B cell (primary cell): ENCODE data around the gene NDUFA8. TPM values are rescaled to one million over a fixed set of nuclear protein-coding genes. Genes with fewer than 3 reads are reported as not detected.

Experiments used
- ATAC-seq: fragments of 200-7000 bp; cut with Tn5 transposase; one replicate; pipeline ENCODE4 v1.10.0; 2021; ENCODE audit warnings: low read depth, mild to moderate bottlenecking, moderate number of reproducible peaks, moderate library complexity
- CTCF ChIA-PET: fragments of 350-600 bp; sonication (Branson Sonifier 250); formaldehyde crosslinking; loops from one replicate; lab custom pipeline; 2021; ENCODE audit warnings: antibody characterized with exemption, inconsistent platforms; lab: Charles Lee
- POLR2A ChIA-PET: fragments of 350-600 bp; sonication (Branson Sonifier 250); formaldehyde crosslinking; loops from one replicate; lab custom pipeline; 2021; ENCODE audit warnings: antibody characterized with exemption; lab: Charles Lee
- DNase-seq: peaks from one replicate; pipeline ENCODE4 v3.0.0; 2013
- H2AFZ ChIP-seq: 2 replicates; pipeline ENCODE4 v1.6.1; 2012; ENCODE audit warnings: mild to moderate bottlenecking, low read depth, low read length; ENCODE audit not compliant: insufficient read depth, poor library complexity, severe bottlenecking
- H3K27ac ChIP-seq, 2 donors: 1 replicate in 1 of 2; 2 replicates in 1 of 2; pipeline ENCODE4 v1.5.1; 2012 to 2013; ENCODE audit warnings: low read length in 2 of 2, mild to moderate bottlenecking in 2 of 2, moderate library complexity in 1 of 2
- H3K27me3 ChIP-seq, 4 experiments: fragments of 200-600 bp in 1 of 4; sonication (generic) in 1 of 4; replicated peaks in 1 of 4; 1 replicate in 2 of 4; 2 replicates in 2 of 4; pipeline versions ENCODE4 v1.6.1 to v1.7.0; 2013 to 2016; ENCODE audit warnings: low read length in 3 of 4, mild to moderate bottlenecking in 2 of 4, mixed read lengths in 1 of 4, moderate library complexity in 1 of 4; ENCODE audit not compliant: insufficient read depth in 4 of 4, control insufficient read depth in 3 of 4; ENCODE audit errors: control extremely low read depth in 1 of 4
- H3K36me3 ChIP-seq, 2 experiments: replicated peaks in 1 of 2; 1 replicate in 1 of 2; 2 replicates in 1 of 2; pipeline versions ENCODE4 v1.6.1 to v1.7.1; 2013; ENCODE audit warnings: low read length in 1 of 2; ENCODE audit not compliant: insufficient read depth in 2 of 2, control insufficient read depth in 1 of 2; ENCODE audit errors: control extremely low read depth in 1 of 2, extremely low read depth in 1 of 2
- H3K4me1 ChIP-seq, 2 donors: fragments of 200-600 bp in 1 of 2; sonication (generic) in 1 of 2; 1 replicate in 1 of 2; 2 replicates in 1 of 2; pipeline versions ENCODE4 v1.5.1 to v1.6.1; 2013 to 2017; ENCODE audit warnings: low read length in 2 of 2; ENCODE audit not compliant: control insufficient read depth in 2 of 2, insufficient read depth in 2 of 2
- H3K4me2 ChIP-seq: replicated peaks from 2 replicates; pipeline ENCODE3; 2012; ENCODE audit warnings: mild to moderate bottlenecking, low read depth, low read length; ENCODE audit not compliant: poor library complexity, severe bottlenecking
- H3K4me3 ChIP-seq, 5 experiments: fragments of 200-600 bp in 1 of 5; sonication (generic) in 1 of 5; 1 replicate in 3 of 5; 2 replicates in 2 of 5; pipeline versions ENCODE4 v1.5.1 to v1.7.0; 2011 to 2016; ENCODE audit warnings: low read length in 4 of 5, mild to moderate bottlenecking in 4 of 5, low read depth in 2 of 5, control low read depth in 1 of 5, moderate library complexity in 1 of 5; ENCODE audit not compliant: insufficient read depth in 1 of 5; ENCODE audit errors: control extremely low read depth in 1 of 5, extremely low read depth in 1 of 5
- H3K79me2 ChIP-seq: fragments of 200-600 bp; sonication (generic); one replicate; pipeline ENCODE4 v1.6.0; 2016; ENCODE audit warnings: low read length; ENCODE audit not compliant: control insufficient read depth, insufficient read depth
- H3K9ac ChIP-seq: fragments of 200-600 bp; sonication (generic); 2 replicates; pipeline ENCODE4 v1.6.1; 2017; ENCODE audit warnings: mild to moderate bottlenecking, low read length, moderate library complexity
- H3K9me3 ChIP-seq, 3 donors: one replicate each; pipeline versions ENCODE4 v1.6.1 to v1.7.1; 2013; ENCODE audit warnings: low read length in 2 of 3; ENCODE audit not compliant: control insufficient read depth in 2 of 3, insufficient read depth in 1 of 3; ENCODE audit errors: control extremely low read depth in 1 of 3
- H4K20me1 ChIP-seq: 2 replicates; pipeline ENCODE4 v1.6.0; 2012; ENCODE audit warnings: mild to moderate bottlenecking, low read length; ENCODE audit not compliant: insufficient read depth, control insufficient read depth, poor library complexity, severe bottlenecking
- H3K27ac Mint-ChIP-seq: one replicate; pipeline ENCODE4 v1.8.0; 2021; ENCODE audit warnings: mixed read lengths
- H3K27me3 Mint-ChIP-seq: one replicate; pipeline ENCODE4 v1.8.0; 2021; ENCODE audit warnings: mixed read lengths
- H3K4me1 Mint-ChIP-seq: one replicate; pipeline ENCODE4 v1.8.0; 2021; ENCODE audit warnings: mixed read lengths
- H3K4me3 Mint-ChIP-seq: one replicate; pipeline ENCODE4 v1.8.0; 2021; ENCODE audit warnings: mixed read lengths
- H3K9me3 Mint-ChIP-seq: one replicate; pipeline ENCODE4 v1.8.0; 2022; ENCODE audit warnings: mixed read lengths; ENCODE audit not compliant: insufficient read depth
- EZH2 ChIP-seq: IDR thresholded peaks from 2 replicates; pipeline ENCODE4 v1.6.1; 2012; ENCODE audit warnings: borderline replicate concordance, low read depth, mild to moderate bottlenecking, moderate library complexity, low read length; ENCODE audit not compliant: insufficient read depth, poor library complexity, severe bottlenecking
- WGBS: methylation state at CpG from one replicate; pipeline ENCODE4 v1.1.5; 2013; ENCODE audit warnings: missing lambda C conversion rate; ENCODE audit not compliant: insufficient coverage; 5-methylcytosine and 5-hydroxymethylcytosine counted together
- intact Hi-C: fragments of 100-400 bp; cut with micrococcal nuclease; formaldehyde crosslinking; loops from one replicate; pipeline ENCODE4 v1.10.0; 2022
- polyA plus RNA-seq: library from polyadenylated mRNA; depleted of rRNA; stranded (reverse); fragments of >200 nt; gene quantifications from 2 replicates; pipeline ENCODE4 v1.2.3, GENCODE V29; 2012
- total RNA-seq, 2 donors: library from RNA; stranded (reverse); fragments of 120-200 nt in 1 of 2; gene quantifications; 1 replicate in 1 of 2; 2 replicates in 1 of 2; pipeline versions ENCODE4 v1.2.3 to v1.2.4, GENCODE V29; 2013 to 2022
- TF ChIP-seq, protein P1 (sequence below): fragments of 200-600 bp; IDR thresholded peaks from one replicate; pipeline ENCODE4 v1.8.0; 2022; ENCODE audit warnings: antibody characterized with exemption, mild to moderate bottlenecking

NDUFA8 gene
- total and polyA plus RNA-seq, 2 donors (not counting 1 experiment from before 2014, with no cell fraction given): 10.6 to 15.7 TPM

- H3K27ac ChIP-seq: no peak overlapping the region
- Mint-ChIP-seq H3K4me3 (no peak overlapping the region), H3K4me1 (no peaks in the 10 kb centered on the region), H3K9me3 (no peaks in the 10 kb centered on the region), H3K27ac (no peak overlapping the region), H3K27me3 (no peaks in the 10 kb centered on the region)
- no peaks in the 10 kb centered on the region for H3K79me2 ChIP-seq
- H3K9me3 ChIP-seq: no peaks in the 10 kb centered on the region
- H3K9ac ChIP-seq: no peak overlapping the region
- ChIA-PET CTCF (interaction anchor here (0.7 kb wide), 1 partner anchor 208 kb away, joined by 4 read pairs; no protein-coding TSS in a partner anchor), POLR2A (no interaction called here)
- intact Hi-C loops: no loop called here
- 100% methylated on average over 1 of the region's 1 CpG for WGBS
- H2AFZ ChIP-seq: no peak overlapping the region
- no peak for ATAC-seq
- H3K4me3 ChIP-seq: no peak overlapping the region
- H3K36me3 ChIP-seq: peaks cover 0 to 36% of the 10 kb centered on the region in 2 experiments
- no peak for DNase-seq
- TF ChIP-seq, protein P1, sequence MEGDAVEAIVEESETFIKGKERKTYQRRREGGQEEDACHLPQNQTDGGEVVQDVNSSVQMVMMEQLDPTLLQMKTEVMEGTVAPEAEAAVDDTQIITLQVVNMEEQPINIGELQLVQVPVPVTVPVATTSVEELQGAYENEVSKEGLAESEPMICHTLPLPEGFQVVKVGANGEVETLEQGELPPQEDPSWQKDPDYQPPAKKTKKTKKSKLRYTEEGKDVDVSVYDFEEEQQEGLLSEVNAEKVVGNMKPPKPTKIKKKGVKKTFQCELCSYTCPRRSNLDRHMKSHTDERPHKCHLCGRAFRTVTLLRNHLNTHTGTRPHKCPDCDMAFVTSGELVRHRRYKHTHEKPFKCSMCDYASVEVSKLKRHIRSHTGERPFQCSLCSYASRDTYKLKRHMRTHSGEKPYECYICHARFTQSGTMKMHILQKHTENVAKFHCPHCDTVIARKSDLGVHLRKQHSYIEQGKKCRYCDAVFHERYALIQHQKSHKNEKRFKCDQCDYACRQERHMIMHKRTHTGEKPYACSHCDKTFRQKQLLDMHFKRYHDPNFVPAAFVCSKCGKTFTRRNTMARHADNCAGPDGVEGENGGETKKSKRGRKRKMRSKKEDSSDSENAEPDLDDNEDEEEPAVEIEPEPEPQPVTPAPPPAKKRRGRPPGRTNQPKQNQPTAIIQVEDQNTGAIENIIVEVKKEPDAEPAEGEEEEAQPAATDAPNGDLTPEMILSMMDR: no peak
- no peak for TF ChIP-seq EZH2
- H3K27me3 ChIP-seq: no peaks in the 10 kb centered on the region
- no peak overlapping the region for H3K4me2 ChIP-seq
- no peaks in the 10 kb centered on the region for H3K4me1 ChIP-seq
- H4K20me1 ChIP-seq: no peaks in the 10 kb centered on the region
These were observed 16.3 kb downstream of the NDUFA8 start for GRCh38 chr9:122143296-122143695.

DNA sequence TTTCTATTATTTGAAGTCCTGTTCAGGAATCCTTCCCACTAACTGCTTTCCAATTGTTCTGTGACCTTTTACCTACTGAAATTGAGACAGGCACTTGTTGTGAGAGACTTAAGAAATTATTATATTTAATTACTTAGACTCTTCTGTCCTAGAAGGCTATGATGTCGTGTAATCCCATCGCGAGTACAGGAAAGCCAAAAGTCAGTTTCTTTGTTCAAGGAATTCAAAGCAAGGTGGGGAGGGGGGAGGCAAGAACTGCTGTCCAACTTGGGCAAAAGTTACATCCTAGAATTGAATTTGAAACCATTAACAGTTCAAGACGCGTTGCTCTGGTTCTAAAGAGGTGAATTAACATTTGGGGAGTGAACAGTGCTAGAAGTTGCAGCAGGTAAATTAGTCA lies 17.9 kb downstream of the NDUFA8 start:
- Histone ChIP-seq H3K79me2 (no peaks in the 10 kb centered on the region), H3K4me2 (no peak overlapping the region), H3K4me1 (no peaks in the 10 kb centered on the region), H3K4me3 (no peak overlapping the region), H3K27ac (no peak overlapping the region), H3K27me3 (no peaks in the 10 kb centered on the region), H3K36me3 (peaks cover 0 to 27% of the 10 kb centered on the region in 2 experiments), H3K9me3 (no peaks in the 10 kb centered on the region), H3K9ac (no peak overlapping the region), H2AFZ (no peak overlapping the region), H4K20me1 (no peaks in the 10 kb centered on the region)
- H3K4me3 Mint-ChIP-seq: no peak overlapping the region
- H3K9me3 Mint-ChIP-seq: no peaks in the 10 kb centered on the region
- H3K27ac Mint-ChIP-seq: no peak overlapping the region
- POLR2A ChIA-PET: no interaction called here
- WGBS: 89% methylated on average over 3 of the region's 5 CpGs
- intact Hi-C loops: no loop called here
- CTCF ChIA-PET: no interaction called here
- ATAC-seq: no peak
- H3K4me1 Mint-ChIP-seq: no peaks in the 10 kb centered on the region
- no peak for DNase-seq
- TF ChIP-seq, protein P1: no peak
- TF ChIP-seq EZH2: no peak
- no peaks in the 10 kb centered on the region for H3K27me3 Mint-ChIP-seq
